T-helper 1 cell (primary cell): Measurements from ENCODE around the gene ZER1.
"Not testable (repeated sequence)": the region's sequence is repeated elsewhere in the genome, so short reads cannot be mapped to it uniquely, and the experiment has no call there.

Experiments
- DNase-seq, 5 donors: peaks; one replicate each; pipeline ENCODE4 v3.0.0-alpha.2; 2012 to 2020

The ZER1 gene

DNA sequence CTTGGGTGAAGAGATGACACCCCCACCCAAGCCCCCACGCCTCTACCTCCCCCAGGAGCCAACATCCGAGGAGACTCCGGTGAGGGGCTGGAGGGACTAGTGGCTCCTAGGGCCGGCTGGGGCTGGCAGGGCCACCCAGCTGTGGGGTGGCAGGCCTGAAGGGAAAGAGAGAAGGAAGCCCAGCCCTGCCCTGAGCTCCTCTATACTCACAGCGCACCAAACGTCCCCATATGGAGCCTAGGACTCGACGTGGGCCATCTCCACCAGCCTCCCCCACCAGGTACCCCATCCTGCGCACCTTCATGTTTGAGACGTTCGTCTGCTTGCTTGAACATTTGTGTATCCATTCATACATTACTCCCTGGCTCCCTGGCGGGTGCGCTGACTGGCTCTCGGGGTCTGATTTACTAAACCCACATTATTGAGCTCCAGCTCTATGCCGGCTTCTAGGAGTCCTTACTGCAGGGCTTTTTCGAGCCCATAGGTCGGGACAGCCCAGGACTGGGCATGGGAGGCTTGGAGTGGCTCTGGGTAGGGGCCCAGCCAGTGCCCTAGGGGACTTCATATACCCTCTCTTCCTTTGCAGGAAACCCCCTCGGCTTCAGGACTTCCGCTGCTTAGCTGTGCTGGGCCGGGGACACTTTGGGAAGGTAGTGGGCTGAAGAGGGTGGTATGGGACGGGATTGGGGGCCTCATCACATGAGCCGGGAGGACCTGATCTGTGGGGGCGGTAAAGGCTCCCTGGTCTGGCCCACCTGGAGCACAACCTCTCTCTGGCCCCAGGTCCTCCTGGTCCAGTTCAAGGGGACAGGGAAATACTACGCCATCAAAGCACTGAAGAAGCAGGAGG is 56.9 kb downstream of the ZER1 start:
- no peak for DNase-seq

GRCh38 chr9:128713941-128714573 is 57.7 kb downstream of the ZER1 start:
- DNase-seq: no peak

GRCh38 chr9:128713411-128713780 is 58.3 kb downstream of the ZER1 start:
- no peak for DNase-seq

- no peak for DNase-seq
Observed at GRCh38 chr9:128712451-128713410, 59.0 kb downstream of the ZER1 start.

DNA sequence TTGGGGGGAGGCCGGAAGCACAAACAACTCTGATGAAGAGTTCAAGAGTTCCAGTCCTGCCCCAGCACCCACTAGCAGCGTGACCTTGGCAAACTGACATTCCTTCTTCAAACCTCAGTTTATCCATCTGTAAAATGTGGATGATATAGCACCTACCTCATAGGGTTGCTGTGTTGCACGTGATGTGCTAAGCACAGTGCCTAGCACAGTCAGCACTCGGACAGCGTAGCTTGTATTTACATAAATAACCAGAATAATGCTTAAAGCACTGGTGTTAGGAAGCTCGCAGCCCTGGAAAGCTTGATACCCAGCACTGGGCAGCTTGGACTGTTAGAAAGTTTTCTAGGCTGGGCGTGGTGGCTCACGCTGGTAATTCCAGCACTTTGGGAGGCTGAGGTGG is 64.3 kb downstream of the ZER1 start:
- DNase-seq: no peak

DNA sequence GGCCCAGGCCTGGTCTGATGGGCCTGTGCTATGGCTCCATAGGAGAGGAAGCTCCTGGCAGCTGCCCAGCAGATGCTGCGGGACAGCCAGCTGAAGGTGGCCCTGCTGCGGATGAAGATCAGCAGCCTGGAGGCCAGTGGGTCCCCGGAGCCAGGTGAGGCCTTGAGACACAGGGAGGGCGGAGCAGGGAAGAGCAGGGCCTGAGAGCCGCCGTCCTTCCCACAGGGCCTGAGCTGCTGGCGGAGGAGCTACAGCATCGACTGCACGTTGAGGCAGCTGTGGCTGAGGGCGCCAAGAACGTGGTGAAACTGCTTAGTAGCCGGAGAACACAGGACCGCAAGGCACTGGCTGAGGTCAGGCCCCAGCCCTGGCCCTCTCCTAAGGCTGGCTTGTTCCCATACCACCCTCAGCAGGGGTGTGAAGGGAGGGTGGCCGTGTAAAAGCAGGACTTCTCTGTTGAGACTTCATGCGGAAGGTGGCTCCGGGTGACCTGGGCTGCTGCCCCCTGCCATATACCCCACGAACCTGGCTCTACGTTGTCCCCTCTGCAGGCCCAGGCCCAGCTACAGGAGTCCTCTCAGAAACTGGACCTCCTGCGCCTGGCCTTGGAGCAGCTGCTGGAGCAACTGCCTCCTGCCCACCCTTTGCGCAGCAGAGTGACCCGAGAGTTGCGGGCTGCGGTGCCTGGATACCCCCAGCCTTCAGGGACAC is 64.9 kb downstream of the ZER1 start:
- DNase-seq: no peak

- DNase-seq: no peak
Observed at GRCh38 chr9:128706045-128706444, 65.7 kb downstream of the ZER1 start.

- no peak for DNase-seq
Observed at GRCh38 chr9:128705051-128705965, 66.4 kb downstream of the ZER1 start.

GRCh38 chr9:128704356-128704670 is 67.4 kb downstream of the ZER1 start:
- DNase-seq: no peak

DNA sequence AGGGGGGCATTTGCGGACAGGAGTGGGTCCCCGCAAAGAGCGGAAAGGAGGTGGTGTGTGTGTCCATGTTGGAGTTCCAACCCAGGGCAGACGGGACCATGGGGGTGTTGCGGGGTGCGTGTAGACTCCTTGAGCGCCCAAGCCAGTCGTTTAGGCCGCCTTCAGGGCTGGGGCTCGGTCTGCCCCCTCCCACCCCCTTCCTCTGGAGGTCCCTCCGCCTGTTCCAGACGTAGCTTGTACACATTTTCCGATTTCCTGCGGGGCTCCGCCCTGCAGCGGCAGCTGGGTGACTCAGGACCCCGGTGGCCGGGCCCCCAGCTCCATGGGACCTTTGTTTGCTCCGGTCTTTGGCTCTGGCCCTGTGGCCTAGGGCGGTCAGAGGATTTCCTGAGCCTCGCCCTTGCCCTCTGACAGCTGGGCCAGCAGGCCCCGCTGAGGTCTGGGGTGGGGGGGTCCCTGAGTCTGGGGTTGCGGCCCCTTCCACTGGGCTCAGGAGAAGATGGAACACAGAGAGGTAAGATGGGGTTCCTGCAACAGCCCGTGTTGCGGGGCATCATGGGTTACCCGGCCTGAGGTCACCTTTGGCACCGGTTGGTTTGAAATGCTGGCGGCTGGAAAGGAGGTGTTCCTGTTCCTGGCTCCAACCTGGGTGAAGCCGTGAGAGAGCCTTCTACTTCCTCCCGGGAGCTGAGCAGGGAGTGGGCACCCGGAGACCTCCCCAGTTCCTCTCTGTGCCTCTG is 67.9 kb downstream of the ZER1 start:
- no peak for DNase-seq

GRCh38 chr9:128702949-128703615 is 68.6 kb downstream of the ZER1 start:
- no peak for DNase-seq

GRCh38 chr9:128702445-128702948 is 69.2 kb downstream of the ZER1 start, which contains the start of gene PKN3:
PKN3 (plus strand) TSS chr9:128702503; CDS start chr9:128702916, 413 bp downstream.
- DNase-seq: peak; percentile 71 to 83 (median 79)

GRCh38 chr9:128701227-128701854 is 70.4 kb downstream of the ZER1 start:
- DNase-seq: no peak

GRCh38 chr9:128699096-128699795 is 72.5 kb downstream of the ZER1 start:
- DNase-seq: not testable (repeated sequence)

- no peak for DNase-seq
Observed at GRCh38 chr9:128696923-128697707, 74.6 kb downstream of the ZER1 start.

DNA sequence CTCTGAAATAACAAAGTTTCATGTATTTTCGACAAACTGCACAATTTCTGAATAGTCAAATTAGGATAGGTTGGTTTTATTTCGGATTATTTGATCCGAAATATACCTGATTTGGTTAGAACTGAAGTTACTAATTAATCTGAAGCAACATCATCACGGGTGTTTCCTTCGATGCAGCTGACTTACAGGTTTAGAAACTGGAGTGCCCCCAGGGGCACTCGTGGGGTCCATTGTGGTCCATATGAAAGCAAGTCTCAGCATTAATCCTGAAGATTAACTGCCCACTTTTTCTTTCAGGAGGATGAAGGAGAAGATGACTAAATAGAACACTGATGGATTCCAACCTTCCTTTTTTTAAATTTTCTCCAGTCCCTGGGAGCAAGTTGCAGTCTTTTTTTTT is 77.4 kb downstream of the ZER1 start:
- no peak for DNase-seq

GRCh38 chr9:128693738-128694137 is 78.0 kb downstream of the ZER1 start:
- not testable (repeated sequence) for DNase-seq

GRCh38 chr9:128690684-128691034 is 81.1 kb downstream of the ZER1 start:
- no peak for DNase-seq
